ENCODE measurements around the gene CDC42BPB. TPM values are rescaled to one million over a fixed set of nuclear protein-coding genes. Genes with fewer than 3 reads are reported as not detected.

Gene CDC42BPB
- total and polyA plus RNA-seq, 2 experiments from 2014 or later, result 13.0 to 106 TPM

DNA sequence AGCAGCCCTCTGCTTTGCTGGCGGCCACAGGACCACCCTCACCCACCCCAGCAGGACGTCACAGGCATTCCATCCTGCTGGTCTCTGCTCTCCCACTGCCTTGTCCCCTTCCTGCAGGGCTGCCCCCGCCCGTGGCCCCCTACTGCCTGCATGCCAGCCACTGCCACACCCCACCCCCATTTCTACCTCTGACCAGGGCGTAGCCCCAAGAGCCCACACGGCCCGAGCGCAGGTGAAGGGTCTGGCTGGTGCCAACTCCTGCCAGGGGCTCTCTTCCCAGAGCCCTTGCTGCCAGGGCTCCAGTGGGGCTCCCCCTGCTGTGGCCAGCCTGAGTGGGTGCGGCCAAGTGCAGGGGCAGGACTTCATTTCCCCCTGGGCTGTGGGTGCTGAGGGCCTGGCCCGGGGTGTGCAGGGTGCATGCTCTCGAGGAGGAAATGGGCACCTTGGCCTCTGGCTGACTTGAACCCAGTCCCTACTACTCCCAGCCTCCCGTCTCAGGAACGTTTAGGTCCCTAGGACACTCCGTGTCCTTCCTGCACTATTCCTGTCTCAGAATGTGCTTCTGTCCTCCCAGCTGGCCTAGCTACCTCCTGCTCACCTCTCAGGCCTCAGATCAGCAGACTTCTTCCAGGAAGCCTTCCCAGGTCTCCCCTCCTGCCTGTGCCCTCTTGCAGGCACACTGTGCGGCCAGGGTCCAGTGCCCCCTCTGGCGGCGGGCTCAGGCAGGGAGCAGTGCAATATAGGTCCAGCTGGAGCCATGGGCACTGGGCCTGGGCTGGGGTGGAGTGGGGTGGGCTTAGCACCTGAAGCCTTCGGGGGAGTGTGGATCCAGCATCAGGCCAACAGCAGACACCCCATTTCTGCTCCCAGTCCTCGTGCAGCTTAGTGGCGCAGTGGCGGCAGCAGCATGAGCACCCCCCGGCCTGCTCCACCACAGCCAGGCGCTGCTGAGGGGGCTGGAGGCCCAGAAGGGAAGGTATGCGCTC, 28.1 kb upstream of the CDC42BPB start:
- in situ Hi-C loops (cut with MboI), result loop anchor here (10.0 kb wide), 1 partner anchor 199 kb away; no protein-coding TSS in a partner anchor
- peak; percentile 30 for DNase-seq
- no peaks in the 10 kb centered on the region for H3K79me2 ChIP-seq (ENCODE audit: insufficient read depth)
- H3K9ac ChIP-seq, result no peak overlapping the region
- no peaks in the 10 kb centered on the region for H3K36me3 ChIP-seq (ENCODE audit: low read depth)
- no peak overlapping the region for H3K4me3 ChIP-seq
- H3K9me3 ChIP-seq (ENCODE audit: low read depth), result no peaks in the 10 kb centered on the region
- no peak for TF ChIP-seq EZH2 (IDR thresholded peaks at IDR 0.05; ENCODE audit: insufficient read depth, poor library complexity, severe bottlenecking)
- no peak for TF ChIP-seq EZH2phosphoT487 (IDR thresholded peaks at IDR 0.05; ENCODE audit: insufficient read depth, low read depth)
- H3K4me1 ChIP-seq (ENCODE audit: insufficient read depth), result no peaks in the 10 kb centered on the region
- no peak overlapping the region for H3K27ac ChIP-seq
- no peak overlapping the region for H2AFZ ChIP-seq
- H3K27me3 ChIP-seq (replicated peaks; ENCODE audit: insufficient read depth), result peaks cover 6% of the 10 kb centered on the region; the same call in 1 of the 2 replicates
- no peaks in the 10 kb centered on the region for H3K9me2 ChIP-seq (ENCODE audit: insufficient read depth)
- WGBS, 2 experiments (ENCODE audit: low coverage in 1 of 2, low lambda C conversion rate in 2 of 2, missing lambda C conversion rate in 2 of 2), result 54 to 60% methylated on average over 21 to 24 of the region's 24 CpGs
- H4K20me1 ChIP-seq (ENCODE audit: insufficient read depth), result no peaks in the 10 kb centered on the region
- H3K4me2 ChIP-seq (ENCODE audit: unreplicated experiment), result no peak overlapping the region
- no peaks in the 10 kb centered on the region for H3F3A ChIP-seq (ENCODE audit: insufficient read depth)

DNA sequence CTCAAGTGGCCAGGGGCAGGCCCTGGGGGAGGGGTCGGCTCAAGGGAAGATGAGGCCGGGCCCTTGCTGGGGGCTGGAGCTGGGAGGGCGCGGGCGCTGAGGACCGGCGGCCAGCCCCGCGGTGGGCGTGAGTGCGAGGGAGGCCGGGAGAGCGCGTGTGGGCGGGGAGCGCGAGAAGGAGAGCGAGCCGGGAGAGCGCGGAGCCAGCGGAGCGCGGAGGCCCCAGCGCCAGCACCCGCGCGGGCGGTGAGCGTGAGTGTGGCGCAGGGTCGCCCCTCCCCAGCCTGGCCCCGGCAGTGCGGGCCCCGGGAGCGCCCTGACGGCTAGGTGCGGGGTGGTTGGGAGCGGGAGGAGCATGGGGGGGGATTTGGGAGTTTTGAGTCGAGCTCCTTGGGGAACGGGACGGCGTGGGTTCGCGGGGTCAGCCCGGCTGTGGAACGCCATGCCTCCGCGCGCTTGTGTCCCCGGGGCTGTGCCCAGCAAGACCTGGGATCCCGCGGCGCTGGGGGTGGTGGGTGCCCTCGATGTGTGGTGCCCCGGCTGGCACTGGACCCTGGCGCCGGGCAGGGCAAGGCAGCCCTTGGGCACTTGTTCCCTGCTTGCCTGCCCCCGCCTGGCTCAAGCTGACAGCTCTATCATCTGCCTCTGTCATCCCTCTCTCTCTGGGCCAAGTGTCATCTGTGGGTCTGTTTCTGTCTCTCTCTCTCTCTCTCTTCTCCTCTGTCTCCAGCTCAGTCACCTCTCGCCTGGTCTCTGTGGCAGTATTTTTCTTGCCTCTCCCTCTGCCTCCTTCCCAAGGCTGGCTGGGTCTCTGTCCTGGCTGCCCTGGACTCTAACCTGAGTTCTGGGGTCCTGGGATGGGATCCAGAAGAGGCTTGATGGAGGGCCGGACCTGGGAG, 26.9 kb upstream of the CDC42BPB start, which contains the start of gene LBHD2:
TSS of gene LBHD2 (plus strand) at position 190 of the 899 bp plus-strand sequence. CDS start 1,803 bp downstream, outside the sequence.
- H2AFZ ChIP-seq, result no peak within 1 kb of the TSS
- in situ Hi-C loops (cut with MboI), result loop anchor here (10.0 kb wide), 1 partner anchor 201 kb away; no protein-coding TSS in a partner anchor
- peak within 1 kb of the TSS; percentile 48 for H3K4me2 ChIP-seq (ENCODE audit: unreplicated experiment)

DNA sequence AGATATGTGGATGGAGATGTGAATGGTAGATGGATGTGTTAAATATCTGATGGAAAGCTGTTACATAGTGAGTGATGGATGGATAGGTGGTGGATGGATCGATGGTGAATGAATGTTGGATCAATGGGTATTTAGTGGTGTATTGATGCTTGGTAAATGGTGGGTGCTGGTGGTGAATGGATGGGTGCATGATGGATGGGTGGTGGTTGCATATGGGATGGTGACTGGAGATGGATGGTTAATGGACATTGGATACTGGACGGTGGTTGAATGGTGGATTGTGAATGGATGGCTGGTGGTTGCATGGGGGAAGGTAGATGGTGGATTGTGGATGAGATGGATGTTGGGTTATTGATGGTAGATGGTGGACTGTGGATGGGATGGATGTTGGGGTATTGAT, 24.6 kb upstream of the CDC42BPB start:
- DNase-seq, result no peak
- Histone ChIP-seq H3K9ac (no peak overlapping the region), H3K79me2 (ENCODE audit: insufficient read depth) (no peaks in the 10 kb centered on the region), H3K4me1 (ENCODE audit: insufficient read depth) (no peaks in the 10 kb centered on the region), H3K4me2 (ENCODE audit: unreplicated experiment) (no peak overlapping the region), H2AFZ (no peak overlapping the region), H3K9me2 (ENCODE audit: insufficient read depth) (no peaks in the 10 kb centered on the region), H3K4me3 (no peak overlapping the region), H3K27ac (no peak overlapping the region), H3F3A (ENCODE audit: insufficient read depth) (no peaks in the 10 kb centered on the region), H4K20me1 (ENCODE audit: insufficient read depth) (no peaks in the 10 kb centered on the region), H3K36me3 (ENCODE audit: low read depth) (no peaks in the 10 kb centered on the region), H3K9me3 (ENCODE audit: low read depth) (no peaks in the 10 kb centered on the region), H3K27me3 (replicated peaks; ENCODE audit: insufficient read depth) (peaks cover 6% of the 10 kb centered on the region; the same call in 1 of the 2 replicates)
- 90 to 95% methylated on average over 2 of the region's 2 CpGs for WGBS, 2 experiments (ENCODE audit: low coverage in 1 of 2, low lambda C conversion rate in 2 of 2, missing lambda C conversion rate in 2 of 2)
- TF ChIP-seq EZH2 (IDR thresholded peaks at IDR 0.05; ENCODE audit: insufficient read depth, poor library complexity, severe bottlenecking), result no peak
- no peak for TF ChIP-seq EZH2phosphoT487 (IDR thresholded peaks at IDR 0.05; ENCODE audit: insufficient read depth, low read depth)
- in situ Hi-C loops (cut with MboI), result loop anchor here (10.0 kb wide), 1 partner anchor 203 kb away; no protein-coding TSS in a partner anchor

More for the DNA sequence above, 26.9 kb upstream of the CDC42BPB start, which contains the start of gene LBHD2:
- TF ChIP-seq EZH2phosphoT487 (IDR thresholded peaks at IDR 0.05; ENCODE audit: insufficient read depth, low read depth) (no peak), EZH2 (IDR thresholded peaks at IDR 0.05; ENCODE audit: insufficient read depth, poor library complexity, severe bottlenecking) (no peak)
- Histone ChIP-seq H3K4me1 (ENCODE audit: insufficient read depth) (no peaks in the 10 kb centered on the region), H3K36me3 (ENCODE audit: low read depth) (no peaks in the 10 kb centered on the region), H3K27ac (no peak within 1 kb of the TSS), H3K9me3 (ENCODE audit: low read depth) (no peaks in the 10 kb centered on the region), H3K4me3 (no peak within 1 kb of the TSS), H3F3A (ENCODE audit: insufficient read depth) (no peaks in the 10 kb centered on the region), H3K9me2 (ENCODE audit: insufficient read depth) (no peaks in the 10 kb centered on the region), H4K20me1 (ENCODE audit: insufficient read depth) (no peaks in the 10 kb centered on the region), H3K79me2 (ENCODE audit: insufficient read depth) (no peaks in the 10 kb centered on the region), H3K9ac (no peak within 1 kb of the TSS), H3K27me3 (replicated peaks; ENCODE audit: insufficient read depth) (peaks cover 6% of the 10 kb centered on the region; the same call in 1 of the 2 replicates)
- DNase-seq, result peak; percentile 56
- 12 to 16% methylated on average over 43 to 53 of the region's 61 CpGs for WGBS, 2 experiments (ENCODE audit: low coverage in 1 of 2, low lambda C conversion rate in 2 of 2, missing lambda C conversion rate in 2 of 2)

Data from GM23248 (cell line).